Fibroblast of lung (primary cell): ENCODE measurements around the gene SMIM12. TPM values are rescaled to one million over a fixed set of nuclear protein-coding genes. Genes with fewer than 3 reads are reported as not detected.

Source experiments
- DNase-seq, 2 donors: peaks; one replicate each; pipeline versions ENCODE4 v3.0.0 to v3.0.0-alpha.2; 2010; ENCODE audit warnings: low read depth in 2 of 2
- H2AFZ ChIP-seq: 2 replicates; pipeline ENCODE4 v1.5.1; 2012; ENCODE audit warnings: low read length, control low read depth, inconsistent platforms
- H3K27ac ChIP-seq: 2 replicates; pipeline ENCODE4 v1.5.1; 2011; ENCODE audit warnings: low read length, control low read depth; ENCODE audit not compliant: insufficient read depth
- H3K27me3 ChIP-seq: 2 replicates; pipeline ENCODE4 v1.5.1; 2011; ENCODE audit warnings: mild to moderate bottlenecking, low read length; ENCODE audit not compliant: control insufficient read depth, insufficient read depth
- H3K36me3 ChIP-seq: 2 replicates; pipeline ENCODE4 v1.5.1; 2011; ENCODE audit warnings: low read length; ENCODE audit not compliant: control insufficient read depth, insufficient read depth
- H3K4me1 ChIP-seq: 2 replicates; pipeline ENCODE4 v1.5.1; 2011; ENCODE audit warnings: low read length; ENCODE audit not compliant: control insufficient read depth, insufficient read depth; ENCODE audit errors: extremely low read depth
- H3K4me2 ChIP-seq: 2 replicates; pipeline ENCODE4 v1.5.1; 2011; ENCODE audit warnings: low read length, control low read depth; ENCODE audit not compliant: insufficient read depth; ENCODE audit errors: extremely low read depth
- H3K4me3 ChIP-seq, 4 experiments: fragments of 200-600 bp in 1 of 4; sonication (generic) in 1 of 4; replicated peaks in 1 of 4; 2 replicates each; pipeline ENCODE4 v1.5.1; 2011 to 2016; ENCODE audit warnings: low read length in 4 of 4, low read depth in 3 of 4, mild to moderate bottlenecking in 3 of 4, control low read depth in 2 of 4, inconsistent platforms in 1 of 4, mixed read lengths in 1 of 4; ENCODE audit not compliant: insufficient read depth in 1 of 4; ENCODE audit errors: control extremely low read depth in 1 of 4
- H3K79me2 ChIP-seq: 2 replicates; pipeline ENCODE4 v1.5.1; 2012; ENCODE audit warnings: mild to moderate bottlenecking, low read length, inconsistent platforms; ENCODE audit not compliant: control insufficient read depth, insufficient read depth
- H3K9ac ChIP-seq: 2 replicates; pipeline ENCODE4 v1.5.1; 2011; ENCODE audit warnings: mild to moderate bottlenecking, low read length, control low read depth; ENCODE audit not compliant: insufficient read depth
- H3K9me3 ChIP-seq: 2 replicates; pipeline ENCODE4 v1.5.1; 2012; ENCODE audit warnings: low read depth, low read length; ENCODE audit not compliant: control insufficient read depth, insufficient read depth
- H4K20me1 ChIP-seq: 2 replicates; pipeline ENCODE4 v1.5.1; 2011; ENCODE audit warnings: low read length; ENCODE audit not compliant: control insufficient read depth, insufficient read depth; ENCODE audit errors: extremely low read depth
- CTCF ChIP-seq, 2 donors: IDR thresholded peaks in 1 of 2; conservative IDR thresholded peaks in 1 of 2; 1 replicate in 1 of 2; 2 replicates in 1 of 2; pipeline ENCODE4 v1.5.1; 2011 to 2012; ENCODE audit warnings: low read length in 2 of 2, control low read depth in 1 of 2, inconsistent platforms in 1 of 2, low read depth in 1 of 2, mild to moderate bottlenecking in 1 of 2
- EZH2 ChIP-seq: IDR thresholded peaks from 2 replicates; pipeline ENCODE4 v1.5.1; 2012; ENCODE audit warnings: low read length, control low read depth, mild to moderate bottlenecking; ENCODE audit errors: missing control alignments
- polyA plus RNA-seq, 2 donors: library from polyadenylated mRNA; depleted of rRNA in 1 of 2; stranded (reverse) in 1 of 2; unstranded in 1 of 2; fragments of >200 nt; gene quantifications; 2 replicates each; pipeline ENCODE4 v1.2.1, GENCODE V29; 2011 to 2012; ENCODE audit warnings: missing spikeins in 1 of 2
- total RNA-seq: library from RNA; depleted of rRNA; stranded (reverse); fragments of >200 nt; gene quantifications from 2 replicates; pipeline ENCODE4 v1.2.1, GENCODE V29; 2014

The SMIM12 gene
- total and polyA plus RNA-seq, 2 donors (not counting 1 experiment from before 2014, with no cell fraction given): 18.2 to 59.7 TPM

GRCh38 chr1:34904236-34905097 is 44.9 kb upstream of the SMIM12 start:
- no peak for DNase-seq
- no peak overlapping the region for H3K4me2 ChIP-seq
- TF ChIP-seq EZH2: no peak
- no peak for TF ChIP-seq CTCF (conservative IDR thresholded peaks at IDR 0.05 in 1 of 2, IDR thresholded peaks at IDR 0.05 in 1 of 2; ENCODE audit: low read depth in 1 of 2, low read length in 2 of 2)
- H3K9ac ChIP-seq: no peak overlapping the region
- no peaks in the 10 kb centered on the region for H3K79me2 ChIP-seq
- H4K20me1 ChIP-seq: no peaks in the 10 kb centered on the region
- no peak overlapping the region for H3K27ac ChIP-seq
- H2AFZ ChIP-seq: no peak overlapping the region
- no peaks in the 10 kb centered on the region for H3K4me1 ChIP-seq
- no peak overlapping the region for H3K4me3 ChIP-seq
- no peaks in the 10 kb centered on the region for H3K9me3 ChIP-seq
- H3K36me3 ChIP-seq: no peaks in the 10 kb centered on the region
- no peaks in the 10 kb centered on the region for H3K27me3 ChIP-seq

- Histone ChIP-seq H3K9me3 (no peaks in the 10 kb centered on the region), H3K27me3 (no peaks in the 10 kb centered on the region)
- TF ChIP-seq CTCF (conservative IDR thresholded peaks at IDR 0.05 in 1 of 2, IDR thresholded peaks at IDR 0.05 in 1 of 2; ENCODE audit: low read depth in 1 of 2, low read length in 2 of 2): no peak
- TF ChIP-seq EZH2: no peak
Measured at GRCh38 chr1:34901919-34902318, 42.4 kb upstream of the SMIM12 start.

GRCh38 chr1:34900775-34901502 is 41.4 kb upstream of the SMIM12 start:
- no peaks in the 10 kb centered on the region for H3K79me2 ChIP-seq
- H3K9ac ChIP-seq: no peak overlapping the region
- H3K36me3 ChIP-seq: no peaks in the 10 kb centered on the region
- no peaks in the 10 kb centered on the region for H4K20me1 ChIP-seq
- H2AFZ ChIP-seq: no peak overlapping the region
- H3K4me1 ChIP-seq: no peaks in the 10 kb centered on the region
- H3K27ac ChIP-seq: no peak overlapping the region
- no peak overlapping the region for H3K4me3 ChIP-seq
- no peaks in the 10 kb centered on the region for H3K9me3 ChIP-seq
- TF ChIP-seq CTCF (conservative IDR thresholded peaks at IDR 0.05 in 1 of 2, IDR thresholded peaks at IDR 0.05 in 1 of 2; ENCODE audit: low read depth in 1 of 2, low read length in 2 of 2): no peak
- TF ChIP-seq EZH2: no peak
- H3K27me3 ChIP-seq: no peaks in the 10 kb centered on the region
- no peak overlapping the region for H3K4me2 ChIP-seq
- DNase-seq: no peak

More at GRCh38 chr1:34901919-34902318, 42.4 kb upstream of the SMIM12 start:
- Histone ChIP-seq H3K79me2 (no peaks in the 10 kb centered on the region), H3K4me3 (no peak overlapping the region), H3K9ac (no peak overlapping the region), H4K20me1 (no peaks in the 10 kb centered on the region), H3K27ac (no peak overlapping the region), H3K36me3 (no peaks in the 10 kb centered on the region), H3K4me2 (no peak overlapping the region), H2AFZ (no peak overlapping the region), H3K4me1 (no peaks in the 10 kb centered on the region)
- no peak for DNase-seq
